Measurements from ENCODE around the gene COX8A. TPM values are rescaled to one million over a fixed set of nuclear protein-coding genes. Genes with fewer than 3 reads are reported as not detected.

COX8A gene
- total and polyA plus RNA-seq, 2 of the 13 experiments (the other 11 are each of a cell fraction or from before 2014, with no cell fraction given), result 202 to 406 TPM

DNA sequence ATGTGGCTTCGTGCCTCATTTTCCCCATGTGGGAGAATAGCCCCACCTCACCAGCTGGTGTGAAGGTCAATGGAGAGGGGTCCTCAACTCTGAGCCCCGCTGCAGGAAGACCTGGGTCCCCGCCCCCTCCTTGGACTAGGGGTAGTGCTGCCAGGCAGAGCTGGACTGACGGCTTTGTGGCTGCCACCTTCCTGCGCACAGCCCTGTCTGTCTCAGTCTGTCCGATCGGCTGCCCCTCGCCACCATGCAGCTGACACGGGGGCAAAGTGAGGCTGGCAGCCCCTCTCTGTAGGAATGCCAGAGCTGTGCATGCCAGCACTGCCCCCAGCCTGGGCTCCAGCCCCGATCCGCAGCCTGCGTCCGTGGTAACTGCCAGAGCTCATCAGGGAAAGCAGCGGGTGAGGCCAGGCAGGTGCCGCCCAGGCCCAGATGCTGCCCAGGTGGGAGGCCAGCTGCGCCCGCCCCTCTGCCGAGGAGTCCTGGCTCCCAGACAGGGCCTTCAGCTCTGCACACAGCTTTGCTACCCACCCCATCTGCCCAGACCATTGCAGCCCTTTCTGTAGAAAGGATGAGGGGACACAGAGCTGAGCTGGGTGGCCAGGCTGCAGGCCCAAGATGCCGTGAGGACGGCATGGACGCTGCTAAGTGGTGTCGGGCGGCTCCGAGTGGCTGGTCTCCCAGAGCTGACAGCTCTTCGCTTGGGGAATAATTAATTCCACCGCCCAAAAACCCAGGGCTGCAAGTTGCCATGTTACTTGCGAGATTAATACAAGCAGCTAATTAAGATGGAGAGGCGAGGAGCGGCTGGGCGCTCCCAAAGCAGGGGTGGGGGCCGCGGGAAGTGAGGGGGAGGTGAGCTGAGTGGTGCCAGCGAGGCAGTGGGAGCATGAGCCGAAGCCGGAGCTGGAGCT, 41.8 kb downstream of the COX8A start (continued):
- TF ChIP-seq FOXC1 (CRISPR knock-in tag; IDR thresholded peaks at IDR 0.05; ENCODE audit: borderline replicate concordance) (no peak), ZFP36L1 (CRISPR knock-in tag; IDR thresholded peaks at IDR 0.05) (no peak), RARA (CRISPR knock-in tag; IDR thresholded peaks at IDR 0.05) (no peak), ZNF136 (CRISPR knock-in tag; IDR thresholded peaks at IDR 0.05; ENCODE audit: low read depth) (no peak), HOXA3 (CRISPR knock-in tag; IDR thresholded peaks at IDR 0.05) (no peak)
- TF ChIP-seq, protein P1, sequence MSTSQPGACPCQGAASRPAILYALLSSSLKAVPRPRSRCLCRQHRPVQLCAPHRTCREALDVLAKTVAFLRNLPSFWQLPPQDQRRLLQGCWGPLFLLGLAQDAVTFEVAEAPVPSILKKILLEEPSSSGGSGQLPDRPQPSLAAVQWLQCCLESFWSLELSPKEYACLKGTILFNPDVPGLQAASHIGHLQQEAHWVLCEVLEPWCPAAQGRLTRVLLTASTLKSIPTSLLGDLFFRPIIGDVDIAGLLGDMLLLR (CRISPR knock-in tag; IDR thresholded peaks at IDR 0.05), result no peak

DNA sequence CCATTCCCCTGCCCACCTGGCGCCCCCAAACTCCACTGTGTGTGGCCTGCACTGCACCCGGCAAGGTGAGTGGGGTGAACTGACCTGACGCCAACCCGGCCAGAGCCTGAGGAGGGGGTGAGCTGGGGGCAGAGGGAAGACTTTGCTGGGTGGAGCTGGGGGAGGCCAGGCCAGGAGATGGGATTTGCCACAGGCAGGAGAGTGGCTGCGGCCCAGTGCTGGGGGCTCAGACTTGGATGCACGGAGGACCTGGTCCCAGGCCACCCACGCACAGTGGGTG, 43.5 kb downstream of the COX8A start:
- no peak overlapping the region for H3K4me3 ChIP-seq (replicated peaks in 1 of 3; ENCODE audit: insufficient read depth in 1 of 3, low read depth in 2 of 3, low read length in 3 of 3)
- FAIRE-seq (no peak), ATAC-seq (no peak), DNase-seq (ENCODE audit: low spot score) (no peak)
- H3K27ac ChIP-seq (ENCODE audit: extremely low read length, insufficient read depth, low read length), result no peak overlapping the region
- ChIA-PET CTCF (ENCODE audit: low intra/inter-chr PET ratio, low total read pairs) (no interaction called here), POLR2A (no interaction called here)
- no TSS peak for BruUV-seq (replicated peaks)
- in situ Hi-C loops (cut with HindIII; ENCODE audit: extremely low pct_ligation_motif_present, low pct_unique_long_range_greater_than_20kb), result no loop called here
- WGBS (ENCODE audit: low lambda C conversion rate), result no CpG with 5 or more reads among the region's 7 CpGs
- H3K27me3 ChIP-seq (ENCODE audit: control insufficient read depth in 1 of 2, insufficient read depth in 2 of 2, low read length in 2 of 2), result no peaks in the 10 kb centered on the region
- H3K9ac ChIP-seq (ENCODE audit: insufficient read depth, low read depth, low read length), result no peak overlapping the region
- H3K9me3 ChIP-seq (ENCODE audit: low read length), result no peaks in the 10 kb centered on the region
- no peak overlapping the region for H3K4me2 ChIP-seq (ENCODE audit: low read depth, low read length)
- H3K36me3 ChIP-seq (replicated peaks in 1 of 2; ENCODE audit: control insufficient read depth in 1 of 2, insufficient read depth in 2 of 2, low read length in 2 of 2), result no peaks in the 10 kb centered on the region
- H2AFZ ChIP-seq (ENCODE audit: low read length), result no peak overlapping the region
- H3K79me2 ChIP-seq (ENCODE audit: insufficient read depth, low read length), result no peaks in the 10 kb centered on the region
- 0 out of 2 replicates have a peak, but pooled peaks have one; percentile 12 for TF ChIP-seq HNRNPL (IDR thresholded peaks at IDR 0.05; ENCODE audit: low read depth, low read length)
- TF ChIP-seq, protein P2, sequence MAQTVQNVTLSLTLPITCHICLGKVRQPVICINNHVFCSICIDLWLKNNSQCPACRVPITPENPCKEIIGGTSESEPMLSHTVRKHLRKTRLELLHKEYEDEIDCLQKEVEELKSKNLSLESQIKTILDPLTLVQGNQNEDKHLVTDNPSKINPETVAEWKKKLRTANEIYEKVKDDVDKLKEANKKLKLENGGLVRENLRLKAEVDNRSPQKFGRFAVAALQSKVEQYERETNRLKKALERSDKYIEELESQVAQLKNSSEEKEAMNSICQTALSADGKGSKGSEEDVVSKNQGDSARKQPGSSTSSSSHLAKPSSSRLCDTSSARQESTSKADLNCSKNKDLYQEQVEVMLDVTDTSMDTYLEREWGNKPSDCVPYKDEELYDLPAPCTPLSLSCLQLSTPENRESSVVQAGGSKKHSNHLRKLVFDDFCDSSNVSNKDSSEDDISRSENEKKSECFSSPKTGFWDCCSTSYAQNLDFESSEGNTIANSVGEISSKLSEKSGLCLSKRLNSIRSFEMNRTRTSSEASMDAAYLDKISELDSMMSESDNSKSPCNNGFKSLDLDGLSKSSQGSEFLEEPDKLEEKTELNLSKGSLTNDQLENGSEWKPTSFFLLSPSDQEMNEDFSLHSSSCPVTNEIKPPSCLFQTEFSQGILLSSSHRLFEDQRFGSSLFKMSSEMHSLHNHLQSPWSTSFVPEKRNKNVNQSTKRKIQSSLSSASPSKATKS (CRISPR knock-in tag; IDR thresholded peaks at IDR 0.05), result no peak
- no peak for TF ChIP-seq ZNF251 (CRISPR knock-in tag; IDR thresholded peaks at IDR 0.05)
- TF ChIP-seq, protein P3, sequence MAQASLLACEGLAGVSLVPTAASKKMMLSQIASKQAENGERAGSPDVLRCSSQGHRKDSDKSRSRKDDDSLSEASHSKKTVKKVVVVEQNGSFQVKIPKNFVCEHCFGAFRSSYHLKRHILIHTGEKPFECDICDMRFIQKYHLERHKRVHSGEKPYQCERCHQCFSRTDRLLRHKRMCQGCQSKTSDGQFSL (CRISPR knock-in tag; IDR thresholded peaks at IDR 0.05), result no peak
- TF ChIP-seq TBX2 (CRISPR knock-in tag; IDR thresholded peaks at IDR 0.05; ENCODE audit: borderline replicate concordance), result no peak
- no peak for TF ChIP-seq HDAC2 (CRISPR knock-in tag; IDR thresholded peaks at IDR 0.05)
- TF ChIP-seq NR3C1 (CRISPR knock-in tag; IDR thresholded peaks at IDR 0.05), result no peak
- peaks cover 11% of the 10 kb centered on the region; the same call in 1 of the 2 replicates for H4K20me1 ChIP-seq (ENCODE audit: insufficient read depth, low read length)
- peaks cover 10% of the 10 kb centered on the region for H3K4me1 ChIP-seq (ENCODE audit: insufficient read depth, low read length)
- intact Hi-C loops (cut with micrococcal nuclease; ENCODE audit: unreplicated experiment), result no loop called here

All from HepG2 (cell line).